HEK293T (cell line): ENCODE data around the gene PLXNB3.

Experiments used
- CTCF ChIA-PET: fragments of 350-600 bp; formaldehyde crosslinking; extraction: SDS; loops from one replicate; lab custom pipeline; 2021; ENCODE audit warnings: antibody characterized with exemption, inconsistent platforms; lab: Yijun Ruan, JAX
- POLR2A ChIA-PET: fragments of 350-600 bp; formaldehyde crosslinking; extraction: SDS; loops from one replicate; lab custom pipeline; 2020; ENCODE audit warnings: antibody characterized with exemption, inconsistent platforms; lab: Yijun Ruan, JAX
- DNase-seq: peaks from one replicate; pipeline ENCODE4 v3.0.0; 2012; ENCODE audit warnings: mixed read lengths; ENCODE audit errors: extremely low spot score
- ARNT ChIP-seq: fragments of 450-650 bp; IDR thresholded peaks from 2 replicates; pipeline ENCODE4 v1.6.1; 2017; ENCODE audit warnings: mild to moderate bottlenecking
- BHLHE40 ChIP-seq: fragments of 450-650 bp; IDR thresholded peaks from 2 replicates; pipeline ENCODE4 v1.6.1; 2016; ENCODE audit warnings: mild to moderate bottlenecking, moderate library complexity, borderline replicate concordance
- CTBP1 ChIP-seq: fragments of 450-650 bp; IDR thresholded peaks from 2 replicates; pipeline ENCODE4 v1.6.1; 2016; ENCODE audit warnings: borderline replicate concordance
- ELF4 ChIP-seq: fragments of 450-650 bp; IDR thresholded peaks from 2 replicates; pipeline ENCODE4 v1.6.1; 2017; ENCODE audit warnings: antibody characterized with exemption
- FOXA1 ChIP-seq: fragments of 450-650 bp; IDR thresholded peaks from 2 replicates; pipeline ENCODE4 v1.6.1; 2016; ENCODE audit warnings: mild to moderate bottlenecking
- FOXK2 ChIP-seq: fragments of 450-650 bp; IDR thresholded peaks from 2 replicates; pipeline ENCODE4 v1.6.1; 2016; ENCODE audit warnings: mild to moderate bottlenecking
- FOXM1 ChIP-seq: fragments of 450-650 bp; IDR thresholded peaks from 2 replicates; pipeline ENCODE4 v1.6.1; 2017; ENCODE audit warnings: mild to moderate bottlenecking, borderline replicate concordance
- HDGF ChIP-seq: fragments of 450-650 bp; IDR thresholded peaks from 2 replicates; pipeline ENCODE4 v1.6.1; 2017; ENCODE audit warnings: antibody characterized with exemption, borderline replicate concordance
- L3MBTL2 ChIP-seq: fragments of 450-650 bp; conservative IDR thresholded peaks from 2 replicates; pipeline ENCODE4 v1.6.1; 2016; ENCODE audit warnings: mild to moderate bottlenecking
- LEF1 ChIP-seq: fragments of 450-650 bp; IDR thresholded peaks from 2 replicates; pipeline ENCODE4 v1.6.1; 2017; ENCODE audit warnings: mild to moderate bottlenecking, borderline replicate concordance
- NFRKB ChIP-seq: fragments of 450-650 bp; IDR thresholded peaks from 2 replicates; pipeline ENCODE4 v1.6.1; 2016; ENCODE audit warnings: mild to moderate bottlenecking, moderate library complexity
- SP1 ChIP-seq: fragments of 450-650 bp; IDR thresholded peaks from 2 replicates; pipeline ENCODE4 v1.6.1; 2017
- SUZ12 ChIP-seq: fragments of 450-650 bp; IDR thresholded peaks from 2 replicates; pipeline ENCODE4 v1.6.1; 2016; ENCODE audit warnings: mild to moderate bottlenecking
- TARDBP ChIP-seq: fragments of 450-650 bp; IDR thresholded peaks from 2 replicates; pipeline ENCODE4 v1.6.1; 2016
- ZNF384 ChIP-seq: fragments of 450-650 bp; IDR thresholded peaks from 2 replicates; pipeline ENCODE4 v1.6.1; 2016

The PLXNB3 gene

DNA sequence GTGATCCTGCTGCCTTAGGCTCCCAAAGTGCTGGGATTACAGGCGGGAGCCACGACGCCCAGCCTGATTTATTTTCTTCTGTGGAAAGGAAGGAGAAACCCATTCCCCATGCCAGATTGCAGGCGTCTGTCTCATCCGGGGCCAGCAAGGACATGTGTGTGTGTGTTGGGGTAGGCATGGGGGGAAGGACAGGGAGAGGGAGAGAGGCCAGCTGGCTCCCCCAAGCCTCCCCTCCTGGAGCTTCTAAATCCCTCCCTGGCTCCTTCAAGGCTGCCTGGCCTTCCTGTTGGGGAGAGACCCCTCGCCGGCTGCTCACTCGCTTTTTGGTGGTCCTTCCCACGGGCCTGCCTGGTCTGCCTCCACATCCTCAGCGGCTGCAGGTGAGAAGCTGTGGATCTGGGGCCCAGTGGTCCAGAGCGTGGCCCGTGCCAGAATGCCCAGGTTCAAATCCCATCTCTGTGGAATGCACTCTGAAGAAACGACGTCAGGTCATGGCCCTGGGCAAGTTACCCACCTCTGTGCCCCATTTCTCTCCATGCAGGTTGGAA is 1.3 kb upstream of the PLXNB3 start:
- ChIA-PET POLR2A (no interaction called here), CTCF (interaction anchor here (1.2 to 2.1 kb wide), 4 partner anchors 18 to 184 kb away, joined by 3 to 15 read pairs (median 3); no protein-coding TSS in a partner anchor)
- TF ChIP-seq BHLHE40 (no peak), LEF1 (no peak), FOXK2 (no peak), ELF4 (no peak), HDGF (no peak), SUZ12 (no peak), L3MBTL2 (no peak), CTBP1 (no peak), NFRKB (no peak), FOXM1 (no peak), TARDBP (no peak), ZNF384 (no peak), ARNT (no peak), SP1 (no peak), FOXA1 (no peak)
- no peak for DNase-seq

DNA sequence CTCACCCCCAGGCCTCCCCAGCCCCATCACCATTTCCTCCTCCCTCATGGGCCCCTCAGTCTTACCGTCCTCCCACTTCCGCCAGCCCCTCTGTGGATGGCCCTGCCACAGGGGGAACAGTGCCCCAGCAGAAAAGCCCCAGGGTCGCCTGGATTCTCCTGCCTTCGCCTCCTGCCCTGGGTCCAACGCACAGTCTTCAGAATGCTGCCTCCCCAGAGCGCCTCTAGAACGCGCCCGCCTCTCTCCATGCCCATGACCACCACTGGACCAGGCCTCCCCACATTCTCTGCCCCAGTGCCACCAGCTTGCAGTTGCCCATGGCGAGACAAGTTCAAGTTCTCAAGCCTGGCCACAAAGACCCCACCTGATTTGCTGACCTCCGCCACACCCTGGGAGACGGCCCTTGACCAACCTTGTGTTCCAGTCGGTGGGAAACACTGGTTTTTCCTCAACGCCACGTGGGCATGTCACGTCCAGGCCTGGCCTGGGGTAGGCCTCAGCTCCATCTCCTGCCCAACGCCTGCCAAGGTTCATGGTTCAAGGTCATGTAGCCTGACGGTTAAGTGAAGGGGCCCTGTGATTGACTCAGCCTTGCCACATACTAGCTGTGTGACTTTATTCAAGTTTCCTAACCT is 634 bp upstream of the PLXNB3 start:
- ChIA-PET POLR2A (no interaction called here), CTCF (interaction anchor here (0.6 to 2.1 kb wide), 7 partner anchors 8 to 1256 kb away, joined by 3 to 15 read pairs (median 3); partner anchors contain the start of gene RENBP)
- TF ChIP-seq NFRKB (no peak), L3MBTL2 (no peak), BHLHE40 (no peak)
- no peak for DNase-seq

DNA sequence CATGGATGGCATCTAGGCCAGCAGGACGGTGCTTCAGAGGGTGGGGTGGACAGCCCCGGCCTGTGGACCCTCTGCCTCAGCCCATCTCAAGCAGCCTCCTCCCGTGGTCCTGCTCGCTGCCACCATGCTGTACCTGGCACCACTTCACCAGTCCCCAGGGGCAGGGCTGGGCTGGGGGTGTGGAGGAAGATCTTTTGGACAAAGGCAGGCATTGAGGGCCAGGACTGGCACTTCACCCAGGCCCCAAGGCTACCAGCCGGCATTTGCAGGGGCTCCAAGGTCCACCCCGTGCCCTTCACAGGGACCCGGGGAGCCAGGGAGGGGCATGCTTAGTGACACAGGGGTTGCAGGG is 713 bp downstream of the PLXNB3 start:
- ChIA-PET CTCF (interaction anchor here (0.7 to 2.1 kb wide), 3 partner anchors 27 to 204 kb away, joined by 3 to 15 read pairs (median 3); no protein-coding TSS in a partner anchor), POLR2A (no interaction called here)
- TF ChIP-seq LEF1 (no peak), HDGF (no peak), BHLHE40 (no peak), FOXM1 (no peak), ARNT (no peak), L3MBTL2 (no peak), ZNF384 (no peak), TARDBP (no peak), ELF4 (no peak), SP1 (no peak)
- no peak for DNase-seq

DNA sequence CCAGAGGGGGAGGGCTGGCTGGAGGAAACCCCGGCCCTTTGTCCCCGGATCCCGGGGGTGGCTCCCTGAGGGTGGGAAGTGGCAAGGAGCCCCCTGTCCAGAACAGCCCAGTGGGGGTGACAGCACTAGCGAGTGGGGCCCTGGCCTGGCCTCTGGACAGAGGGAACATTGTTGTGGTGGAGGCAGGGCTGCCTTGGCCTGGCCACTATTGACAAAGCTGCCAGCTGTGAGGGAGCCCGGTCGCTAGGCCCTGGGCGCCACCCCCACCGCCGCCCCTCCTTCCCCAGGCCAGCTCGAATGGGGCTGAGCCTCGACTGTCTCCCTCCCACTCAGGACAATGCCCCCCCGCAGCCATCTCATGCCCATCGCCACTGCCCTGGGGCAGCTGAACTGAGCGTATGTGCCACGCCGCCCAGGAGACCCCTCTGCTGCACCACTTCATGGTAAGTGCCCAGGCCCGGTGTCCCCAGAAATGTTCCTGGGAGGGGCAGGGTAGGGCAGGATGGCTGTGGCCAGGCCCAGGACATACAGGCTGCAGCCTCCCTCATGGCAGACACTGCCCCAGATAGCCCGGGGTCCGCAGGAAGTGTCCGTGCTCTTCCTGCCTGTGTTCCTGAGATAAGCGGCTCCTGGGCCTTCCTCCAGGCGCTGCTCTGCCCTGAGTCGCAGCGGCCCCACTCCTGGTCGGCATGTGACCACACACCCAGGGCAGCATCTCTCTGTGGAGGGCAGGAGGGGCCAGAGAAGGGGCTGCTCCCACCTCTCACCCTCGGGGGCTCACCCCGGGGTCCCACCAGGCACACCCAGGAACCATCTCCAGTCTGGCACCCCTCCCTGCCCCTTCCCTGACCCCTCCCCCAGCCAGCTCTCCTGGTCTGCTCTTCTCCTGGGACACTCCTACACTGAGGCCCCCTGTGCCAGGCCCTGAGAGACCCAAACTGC is 1.4 kb downstream of the PLXNB3 start:
- TF ChIP-seq CTBP1 (no peak), ARNT (no peak), NFRKB (no peak), SUZ12 (no peak), TARDBP (no peak), FOXA1 (no peak), BHLHE40 (no peak), ELF4 (no peak), FOXK2 (no peak)
- no peak for DNase-seq
- ChIA-PET POLR2A (interaction anchor here (1.0 to 2.2 kb wide), 3 partner anchors 162 to 182 kb away, joined by 3 to 7 read pairs (median 3); no protein-coding TSS in a partner anchor), CTCF (interaction anchor here (0.7 to 2.2 kb wide), 3 partner anchors 26 to 181 kb away, joined by 3 to 10 read pairs (median 3); no protein-coding TSS in a partner anchor)

DNA sequence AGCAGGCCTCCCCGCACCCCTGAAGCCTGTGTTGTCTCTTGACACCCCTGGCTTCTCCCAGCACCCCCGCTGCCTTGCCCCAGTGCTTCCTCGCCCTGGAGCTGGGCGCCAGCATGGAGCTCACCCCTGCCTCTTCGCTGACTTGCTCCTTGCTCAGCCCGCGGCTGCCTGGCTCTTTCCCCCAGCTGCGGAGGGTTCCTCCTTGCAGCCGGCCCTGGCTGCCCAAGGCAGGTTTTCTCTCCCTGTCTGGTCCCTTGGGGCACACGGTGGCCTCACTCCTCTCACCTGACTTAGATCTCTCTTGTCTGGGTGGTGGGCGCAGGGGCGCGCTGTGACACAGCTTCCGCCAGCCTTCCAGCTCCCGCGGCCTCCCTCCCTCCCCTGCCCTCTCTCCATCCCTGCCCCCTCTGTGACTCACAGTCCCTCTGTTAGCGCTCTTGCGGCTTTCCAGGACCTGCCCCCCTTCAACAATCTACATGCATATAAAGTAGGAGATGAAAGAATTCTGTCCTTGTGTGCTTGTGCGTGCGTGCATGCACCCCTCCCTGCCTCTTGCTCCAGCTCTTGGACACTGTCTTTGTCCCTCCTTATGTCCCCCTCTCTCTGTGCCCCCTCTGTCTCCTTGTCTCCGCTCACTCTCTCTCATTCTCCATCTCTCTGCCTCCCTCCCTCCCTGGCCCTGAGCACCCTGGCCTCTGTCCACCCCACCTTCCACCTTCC is 2.2 kb downstream of the PLXNB3 start:
- ChIA-PET POLR2A (interaction anchor here (1.0 to 2.2 kb wide), 3 partner anchors 161 to 181 kb away, joined by 3 to 7 read pairs (median 3); no protein-coding TSS in a partner anchor), CTCF (interaction anchor here (0.7 to 2.2 kb wide), 3 partner anchors 157 to 180 kb away, joined by 3 to 10 read pairs (median 3); no protein-coding TSS in a partner anchor)

DNA sequence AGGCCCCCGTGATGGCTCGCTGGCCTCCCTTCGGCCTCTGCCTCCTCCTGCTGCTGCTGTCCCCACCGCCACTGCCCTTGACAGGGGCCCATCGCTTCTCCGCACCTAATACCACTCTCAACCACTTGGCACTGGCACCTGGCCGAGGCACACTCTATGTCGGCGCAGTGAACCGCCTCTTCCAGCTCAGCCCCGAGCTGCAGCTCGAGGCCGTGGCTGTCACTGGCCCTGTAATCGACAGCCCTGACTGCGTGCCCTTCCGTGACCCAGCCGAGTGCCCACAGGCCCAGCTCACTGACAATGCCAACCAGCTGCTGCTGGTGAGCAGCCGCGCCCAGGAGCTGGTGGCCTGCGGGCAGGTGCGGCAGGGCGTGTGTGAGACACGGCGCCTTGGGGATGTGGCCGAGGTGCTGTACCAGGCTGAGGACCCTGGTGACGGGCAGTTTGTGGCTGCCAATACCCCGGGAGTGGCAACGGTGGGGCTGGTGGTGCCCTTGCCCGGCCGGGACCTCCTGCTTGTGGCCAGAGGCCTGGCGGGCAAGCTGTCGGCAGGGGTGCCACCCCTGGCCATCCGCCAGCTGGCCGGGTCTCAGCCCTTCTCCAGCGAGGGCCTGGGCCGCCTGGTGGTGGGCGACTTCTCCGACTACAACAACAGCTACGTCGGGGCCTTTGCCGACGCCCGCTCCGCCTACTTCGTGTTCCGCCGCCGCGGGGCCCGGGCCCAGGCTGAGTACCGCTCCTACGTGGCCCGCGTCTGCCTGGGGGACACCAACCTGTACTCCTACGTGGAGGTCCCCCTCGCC is 3.0 kb downstream of the PLXNB3 start:
- DNase-seq = no peak
- POLR2A ChIA-PET = interaction anchor here (0.9 to 2.2 kb wide), 3 partner anchors 160 to 193 kb away, joined by 3 to 7 read pairs (median 3); no protein-coding TSS in a partner anchor
- CTCF ChIA-PET = interaction anchor here (0.6 to 2.2 kb wide), 4 partner anchors 35 to 180 kb away, joined by 3 to 10 read pairs (median 3); no protein-coding TSS in a partner anchor
- TF ChIP-seq NFRKB (no peak), L3MBTL2 (no peak), LEF1 (no peak), TARDBP (no peak), ZNF384 (no peak), ELF4 (no peak), SP1 (no peak), FOXM1 (no peak), BHLHE40 (no peak), FOXK2 (no peak), FOXA1 (no peak), SUZ12 (no peak)

More for the DNA sequence above, 2.2 kb downstream of the PLXNB3 start:
- TF ChIP-seq FOXK2 = no peak
- DNase-seq = no peak
